HG03175 (cell line): ENCODE data around the gene ECSIT.
"Not testable (repeated sequence)": the region's sequence is repeated elsewhere in the genome, so short reads cannot be mapped to it uniquely, and the experiment has no call there.

ENCODE experiments used
- ATAC-seq: cut with Tn5 transposase; IDR thresholded peaks from one replicate; pipeline ENCODE4 v1.9.1; 2021; ENCODE audit warnings: mild to moderate bottlenecking, moderate library complexity; ENCODE audit not compliant: unreplicated experiment

The ECSIT gene

GRCh38 chr19:11479898-11480714 is 48.8 kb downstream of the ECSIT start:
- no peak for ATAC-seq

DNA sequence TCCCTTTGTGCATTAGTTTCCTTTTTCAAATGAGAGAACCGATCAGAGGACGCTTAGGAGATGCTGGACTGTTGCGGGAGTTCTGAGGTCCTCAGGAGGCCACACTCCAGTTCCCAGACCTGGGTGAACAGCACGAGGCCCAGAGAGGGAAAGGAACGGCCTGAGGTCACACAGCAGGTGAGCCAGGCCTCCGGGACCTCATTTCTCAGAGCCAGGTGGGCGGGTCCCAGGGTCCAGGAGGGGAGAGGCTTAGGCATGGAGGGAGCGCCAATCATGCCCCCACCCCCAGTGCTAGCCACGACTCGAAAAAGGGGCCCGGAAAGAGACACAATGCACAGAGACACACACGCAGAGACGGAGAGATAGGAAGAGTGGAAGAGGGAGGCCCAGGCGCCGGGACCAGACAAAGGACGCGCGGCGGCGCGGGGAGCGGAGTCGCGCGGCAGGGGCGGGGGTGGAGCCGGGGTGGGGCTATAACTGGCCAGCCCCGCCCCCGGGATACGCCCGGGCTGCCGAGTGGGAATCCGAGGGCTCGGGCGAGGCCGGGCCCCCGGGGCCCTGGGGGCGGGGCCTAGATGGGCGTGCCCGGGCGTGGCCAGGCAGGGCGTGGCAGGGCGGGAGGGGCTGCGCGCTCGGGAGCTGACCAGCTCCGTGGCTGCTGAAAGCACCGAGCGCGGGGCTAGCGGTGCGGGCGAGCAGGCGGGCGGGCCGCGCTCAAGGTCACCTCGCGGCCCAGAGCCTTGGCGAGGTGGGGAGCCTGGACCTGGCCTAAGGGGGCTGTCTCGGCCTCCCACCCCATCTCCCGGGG is 49.6 kb downstream of the ECSIT start:
- ATAC-seq, result no peak

DNA sequence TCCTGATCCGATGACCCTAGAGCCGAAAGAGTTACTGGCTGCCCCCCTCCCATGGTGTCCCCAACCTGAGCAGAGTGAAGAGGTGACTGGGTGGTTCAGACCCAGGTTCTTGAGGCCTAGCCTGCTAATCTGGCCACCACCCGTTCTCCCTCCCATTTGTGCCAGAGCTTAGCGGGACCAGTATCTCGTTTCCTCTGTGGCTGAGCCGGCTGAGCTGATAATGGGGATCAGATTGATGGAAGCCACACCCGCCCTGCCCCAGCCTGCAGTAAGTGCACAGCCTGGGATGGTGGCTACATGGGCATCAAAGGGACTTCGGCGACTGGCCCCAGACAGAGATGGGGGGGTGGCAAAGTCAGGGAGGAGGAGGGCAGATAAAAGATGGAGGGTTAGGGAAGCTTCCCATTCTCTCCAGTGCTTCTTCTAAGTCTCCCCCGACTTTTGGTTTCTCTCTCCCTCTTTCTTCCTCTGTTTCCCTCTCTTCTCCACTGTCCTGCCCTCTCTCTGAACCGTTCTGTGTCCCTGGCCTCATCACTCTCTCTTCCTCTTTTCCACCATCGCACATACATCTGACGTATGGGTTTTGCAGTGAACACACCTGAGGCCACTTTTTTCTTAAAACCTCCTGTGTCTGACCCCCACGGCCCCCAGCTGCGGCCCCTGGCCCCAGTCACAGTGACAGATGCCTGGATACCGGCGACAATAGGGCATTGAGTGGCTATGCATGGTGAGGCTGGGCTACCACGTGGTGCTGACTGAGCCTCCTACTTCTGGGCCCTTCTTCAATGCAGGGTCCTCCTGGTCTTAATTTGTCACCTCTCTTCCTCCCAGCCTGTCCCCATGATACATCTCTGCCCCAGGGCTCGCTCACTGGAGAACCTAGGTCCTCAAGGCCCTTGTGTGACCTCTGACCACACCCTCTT is 50.5 kb downstream of the ECSIT start:
- no peak for ATAC-seq

GRCh38 chr19:11475861-11476260 is 53.1 kb downstream of the ECSIT start:
- ATAC-seq, result no peak

- ATAC-seq, result not testable (repeated sequence)
These were observed 53.6 kb downstream of the ECSIT start for GRCh38 chr19:11475343-11475742.

GRCh38 chr19:11473725-11474124 is 55.2 kb downstream of the ECSIT start:
- ATAC-seq, result no peak

DNA sequence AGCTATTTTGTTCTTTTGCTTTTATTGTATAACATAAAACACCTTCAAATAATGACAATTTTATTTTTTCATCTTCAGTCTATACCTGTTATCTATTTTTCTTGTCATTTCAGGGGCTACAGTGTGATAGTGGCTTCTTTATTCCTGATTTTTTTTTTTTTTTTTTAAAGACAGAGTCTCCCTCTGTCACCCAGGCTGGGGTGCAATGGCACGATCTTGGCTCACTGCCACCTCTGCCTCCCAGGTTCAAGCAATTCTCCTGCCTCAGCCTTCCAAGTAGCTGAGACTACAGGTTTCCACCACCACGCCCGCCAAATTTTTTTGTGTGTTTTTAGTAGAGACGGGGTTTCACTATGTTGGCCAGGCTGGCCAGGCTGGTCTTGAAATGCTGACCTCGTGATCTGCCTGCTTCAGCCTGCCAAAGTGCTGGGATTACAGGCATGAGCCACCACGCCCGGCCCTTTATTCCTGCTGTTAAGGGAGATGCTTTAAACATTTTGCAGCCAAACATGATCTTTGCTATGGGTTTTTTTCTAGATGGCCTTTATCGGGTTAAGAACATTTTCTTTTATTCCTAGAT is 60.6 kb downstream of the ECSIT start:
- ATAC-seq, result not testable (repeated sequence)

GRCh38 chr19:11465600-11465999 is 63.3 kb downstream of the ECSIT start:
- ATAC-seq, result no peak

DNA sequence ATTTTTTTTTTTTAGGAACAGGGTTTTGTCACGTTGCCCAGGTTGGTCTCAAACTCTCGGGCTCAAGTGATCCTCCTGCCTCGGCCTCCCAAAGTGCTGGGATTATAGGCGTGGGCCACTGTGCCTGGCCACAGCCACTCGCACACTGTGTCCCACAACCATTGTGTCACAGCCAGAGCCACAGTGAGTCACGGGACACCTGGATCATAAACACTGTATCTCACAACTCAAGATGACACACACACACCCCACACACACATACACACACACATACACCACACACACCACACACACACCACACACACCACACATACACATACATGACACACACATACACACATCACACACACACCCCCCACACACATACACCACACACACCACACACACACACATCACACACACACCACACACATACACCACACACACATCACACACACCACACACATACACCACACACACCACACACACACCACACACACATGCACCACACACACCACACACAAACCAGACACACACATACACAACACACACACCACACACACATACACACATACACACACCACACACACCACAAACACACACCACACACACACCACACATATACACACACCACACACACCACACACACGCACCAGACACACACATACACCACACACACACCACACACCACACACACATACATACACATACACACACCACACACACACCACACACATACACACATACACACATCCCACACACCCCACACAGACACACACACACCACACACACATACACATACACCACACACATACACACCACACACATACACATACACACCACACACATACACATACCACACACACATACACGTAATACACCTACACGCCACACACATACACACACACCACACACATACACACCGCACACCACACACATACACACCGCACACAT is 64.3 kb downstream of the ECSIT start:
- ATAC-seq, result no peak

DNA sequence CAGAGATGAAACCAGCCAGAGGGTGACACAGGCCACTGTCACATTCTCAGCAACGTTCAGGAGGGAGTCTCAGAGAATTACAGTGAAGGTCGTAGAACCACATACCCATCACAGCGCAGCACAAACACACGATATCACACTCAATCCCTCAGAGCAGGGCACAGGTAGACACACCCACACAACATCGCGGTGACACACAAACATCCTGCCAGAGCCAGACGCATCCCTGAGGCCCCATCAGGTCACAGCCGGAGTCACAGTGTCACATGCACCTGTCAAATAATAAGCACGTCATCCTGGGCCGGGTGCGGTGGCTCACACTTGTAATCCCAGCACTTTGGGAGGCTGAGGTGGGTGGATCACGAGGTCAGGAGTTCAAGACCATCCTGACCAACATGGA is 65.5 kb downstream of the ECSIT start:
- no peak for ATAC-seq

- ATAC-seq, result no peak
These were observed 67.5 kb downstream of the ECSIT start for GRCh38 chr19:11461453-11461852.

DNA sequence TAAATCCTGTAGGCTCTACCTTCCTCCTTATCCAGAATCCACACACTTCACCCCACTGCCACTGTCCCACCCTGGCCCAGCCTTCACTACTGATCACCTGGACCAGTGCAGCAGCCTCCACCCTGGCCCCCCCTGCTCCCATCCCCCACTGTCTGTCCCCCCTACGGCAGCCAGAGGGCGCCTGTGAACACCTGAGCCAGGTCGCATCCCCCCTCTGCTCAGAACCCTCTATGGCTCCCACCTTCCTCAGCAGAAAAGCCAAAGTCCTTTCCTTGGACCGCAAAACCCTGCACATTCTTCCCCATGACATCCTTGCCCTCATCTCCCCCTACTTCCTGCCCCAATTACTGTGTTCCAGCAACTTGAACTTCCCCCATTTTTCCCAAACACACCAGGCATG is 68.7 kb downstream of the ECSIT start:
- no peak for ATAC-seq

GRCh38 chr19:11458912-11459311 is 70.0 kb downstream of the ECSIT start:
- not testable (repeated sequence) for ATAC-seq

DNA sequence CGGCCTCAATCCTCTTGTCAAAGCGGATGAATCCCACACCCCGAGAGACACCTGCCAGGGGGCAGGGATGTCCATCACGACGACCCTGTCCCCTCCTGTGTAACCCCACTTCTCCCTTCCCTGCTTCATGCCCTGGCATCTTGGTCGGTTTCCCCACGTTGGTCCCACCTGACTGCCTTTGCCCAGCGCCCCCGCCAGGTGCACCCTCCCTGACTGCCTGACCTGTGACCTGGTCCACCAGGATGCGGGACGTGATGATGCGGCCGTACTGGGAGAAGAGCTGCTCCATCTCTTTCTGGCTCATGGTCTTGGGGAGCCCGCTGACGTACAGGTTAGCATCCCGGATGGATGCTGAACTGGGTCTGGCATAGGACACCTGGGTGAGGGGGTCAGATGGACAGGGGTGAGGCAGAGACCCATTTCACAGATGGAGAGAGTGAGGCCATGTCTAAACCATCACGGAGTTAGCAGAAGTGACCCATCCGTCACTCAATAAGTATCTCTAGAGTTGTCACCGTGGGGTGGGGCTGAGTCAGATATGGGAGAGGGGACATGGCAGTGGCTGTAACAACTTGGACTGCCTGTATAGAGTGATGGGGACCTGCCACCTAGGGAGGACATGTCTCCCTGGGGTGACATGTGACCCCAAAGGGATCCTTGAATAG is 70.6 kb downstream of the ECSIT start:
- no peak for ATAC-seq

DNA sequence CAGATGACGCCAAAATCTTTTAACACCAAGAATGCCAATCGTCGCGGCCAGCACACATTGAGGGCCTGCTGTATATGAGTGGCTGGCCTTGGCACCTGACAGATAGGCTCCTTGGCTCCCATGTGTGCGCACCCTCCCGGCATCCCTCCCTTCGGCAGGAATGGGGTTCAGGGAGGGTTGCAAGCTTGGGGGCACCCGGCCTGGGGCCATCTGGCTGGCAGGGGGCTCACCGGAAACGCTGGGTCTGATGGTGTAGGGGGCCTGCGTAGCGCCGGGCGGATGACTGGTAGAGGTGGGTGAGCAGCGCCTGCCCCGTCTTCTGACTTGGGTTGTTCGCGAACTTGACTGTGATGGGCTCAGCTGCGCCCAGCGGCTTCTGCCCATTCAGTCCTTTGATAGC is 71.1 kb downstream of the ECSIT start:
- ATAC-seq, result no peak

DNA sequence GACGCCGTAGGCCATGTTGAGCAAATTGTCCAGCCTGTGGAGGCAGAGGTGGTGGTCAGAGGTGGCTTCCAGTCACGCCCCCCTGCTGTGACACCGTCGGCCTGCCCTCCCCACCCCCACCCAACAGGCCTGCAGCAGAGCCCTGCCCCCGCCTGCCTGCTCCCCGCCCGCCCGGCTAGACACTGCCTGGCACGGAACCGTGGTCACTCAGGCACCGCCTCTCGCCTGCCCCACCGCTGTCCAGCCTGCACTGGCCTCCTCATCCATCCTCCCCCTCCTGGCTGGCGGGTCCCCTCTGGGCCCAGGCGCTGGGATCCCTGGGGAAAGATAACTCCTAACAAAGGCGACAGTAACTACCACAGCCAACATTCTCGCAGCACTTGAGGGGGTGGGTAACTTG is 71.8 kb downstream of the ECSIT start:
- no peak for ATAC-seq

GRCh38 chr19:11456659-11457058 is 72.3 kb downstream of the ECSIT start:
- no peak for ATAC-seq
